Right renal cortex interstitium (tissue), 3 donors: ENCODE data around the gene PRCP. TPM values are rescaled to one million over a fixed set of nuclear protein-coding genes. Genes with fewer than 3 reads are reported as not detected.

ENCODE experiments used
- DNase-seq, 3 donors: peaks; one replicate each; pipeline ENCODE4 v3.0.0-alpha.2; 2013; ENCODE audit warnings: low read depth in 3 of 3, low spot score in 2 of 3
- polyA plus RNA-seq, 3 donors: library from polyadenylated mRNA; unstranded; fragments of 120-200 nt; gene quantifications; one replicate each; pipeline ENCODE4 v1.2.1, GENCODE V29; 2013; ENCODE audit not compliant: insufficient read length in 3 of 3

The PRCP gene
- polyA plus RNA-seq, 3 donors = 301 to 310 (median 307) TPM

DNA sequence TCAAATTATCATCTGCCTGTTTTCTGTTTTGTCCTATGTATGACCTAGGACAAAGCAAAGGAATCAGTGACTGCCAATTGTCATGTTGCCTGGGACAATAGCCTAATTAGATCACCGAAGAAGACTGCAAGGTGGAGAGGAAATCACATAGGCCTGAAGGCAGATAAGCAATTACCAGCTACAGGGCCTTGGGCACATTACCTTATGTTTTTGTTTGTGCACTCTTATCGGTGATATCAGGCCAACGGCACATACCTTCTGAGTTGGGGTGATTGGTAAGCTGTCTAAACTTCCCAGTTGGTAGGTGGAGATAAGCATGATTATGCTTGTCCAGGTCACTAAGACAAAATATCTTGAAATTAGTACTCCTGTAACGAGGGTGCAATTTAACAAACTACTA lies 108.5 kb downstream of the PRCP start:
- DNase-seq = no peak

DNA sequence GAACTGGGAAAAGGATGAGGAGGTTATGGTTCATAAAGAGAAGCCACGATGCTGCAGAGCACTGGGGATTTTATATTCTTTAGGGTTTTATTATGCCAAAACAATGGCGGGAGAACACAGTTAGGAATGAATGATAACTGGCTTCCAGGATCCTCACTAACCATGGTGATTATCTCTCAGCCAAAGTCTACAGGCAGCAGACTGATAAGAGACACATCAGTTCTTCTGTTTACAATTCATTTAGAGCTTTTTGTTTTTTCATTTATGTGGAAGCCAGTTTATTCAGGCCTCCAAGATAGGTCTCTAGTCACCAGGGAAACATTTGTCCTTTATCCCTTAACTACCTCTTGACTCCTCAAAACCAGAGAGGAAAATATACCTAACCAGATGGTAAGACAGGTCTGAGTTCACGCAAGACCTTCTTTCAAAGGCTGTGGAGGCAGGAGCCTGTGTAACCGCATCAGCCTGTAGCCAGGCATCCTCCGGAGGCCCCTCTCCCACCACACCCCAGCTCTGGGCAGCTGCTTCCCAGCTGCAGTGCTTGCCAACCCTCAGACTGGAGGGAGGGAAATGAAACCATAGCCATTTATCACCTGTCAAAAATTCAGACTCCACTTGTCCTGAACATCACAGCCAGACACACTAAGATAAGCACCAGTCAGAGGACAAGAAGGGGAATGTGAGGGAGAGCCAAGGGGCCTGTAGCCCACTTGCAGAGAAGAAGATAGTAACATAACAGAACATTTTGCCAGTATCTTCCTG lies 109.3 kb downstream of the PRCP start:
- DNase-seq = no peak

DNA sequence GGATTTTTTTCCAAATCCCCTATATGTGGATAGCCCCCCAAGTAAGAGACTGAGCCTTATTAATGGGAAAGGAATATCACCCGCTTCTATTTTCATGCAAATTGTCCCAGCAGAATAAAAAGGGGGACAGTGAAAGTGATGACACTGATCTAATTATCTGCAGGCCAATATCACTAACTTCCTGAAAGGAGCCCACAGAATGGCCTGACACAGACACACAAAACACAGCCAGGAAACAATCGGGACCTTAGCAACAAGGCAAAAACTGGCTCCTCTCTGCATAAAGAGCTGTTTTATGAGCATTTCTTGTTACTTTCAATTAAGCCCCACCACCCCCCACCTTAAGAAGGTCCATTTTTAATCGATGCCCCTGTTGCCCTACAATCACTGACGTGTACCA lies 112.2 kb downstream of the PRCP start:
- no peak for DNase-seq

DNA sequence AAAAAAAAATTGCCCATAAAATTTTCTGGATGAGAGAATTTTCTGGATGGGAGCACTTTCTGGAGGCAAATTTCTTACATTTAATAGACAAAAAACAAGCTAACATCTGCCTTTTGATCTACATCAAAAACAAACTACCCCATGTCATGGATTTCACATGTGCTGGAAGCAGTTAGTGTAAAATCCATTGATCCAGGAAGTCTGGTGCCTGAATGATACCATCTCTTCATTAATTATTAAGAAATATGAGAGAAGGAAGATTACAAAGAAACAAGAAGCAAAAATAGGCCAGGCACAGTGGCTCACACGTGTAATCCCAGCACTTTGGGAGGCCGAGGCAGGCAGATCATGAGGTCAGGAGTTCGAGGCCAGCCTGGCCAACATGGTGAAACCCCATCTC lies 113.4 kb downstream of the PRCP start:
- no peak for DNase-seq

DNA sequence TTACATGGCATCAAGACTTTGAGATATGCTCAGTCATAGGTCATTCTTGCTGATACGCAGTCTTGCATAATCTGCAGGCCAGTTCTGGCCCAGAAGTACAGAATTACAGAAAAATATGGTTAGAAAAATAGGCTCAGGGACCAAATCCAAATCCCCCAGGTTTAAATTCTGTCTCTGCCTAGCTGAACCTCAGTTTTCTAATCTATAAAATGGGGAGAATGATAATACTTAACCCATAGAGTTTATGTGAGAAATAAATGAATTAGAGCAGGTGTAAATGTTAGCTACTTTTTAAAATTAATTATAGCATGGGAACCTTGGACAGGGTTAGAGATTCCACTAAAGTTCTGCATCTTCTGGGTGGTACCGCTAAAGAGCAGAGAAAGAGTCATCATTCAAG lies 114.2 kb downstream of the PRCP start:
- DNase-seq = no peak

DNA sequence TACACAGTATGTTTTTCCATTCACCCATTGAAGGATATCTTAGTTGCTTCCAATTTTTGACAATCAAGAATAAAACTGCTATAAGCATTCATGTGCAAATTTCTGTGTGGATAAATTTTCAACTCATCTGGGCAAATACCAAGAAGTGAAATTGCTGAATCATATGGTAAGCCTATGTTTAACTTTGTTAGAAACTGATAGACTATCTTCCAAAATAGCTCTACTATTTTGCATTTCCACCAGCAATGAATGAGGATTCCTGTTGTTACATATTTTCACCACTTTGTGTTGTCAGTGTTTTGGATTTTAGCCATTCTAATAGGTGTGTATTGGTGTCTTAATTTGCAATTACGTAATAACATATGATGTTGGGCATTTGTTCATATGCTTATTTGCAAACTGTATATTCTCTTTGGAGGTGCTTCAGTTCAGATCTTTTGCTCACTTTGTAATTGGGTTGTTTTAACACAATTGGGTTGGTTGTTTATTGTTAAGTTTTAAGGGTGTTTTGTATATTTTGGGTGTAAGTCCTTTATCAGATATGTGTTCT lies 117.3 kb downstream of the PRCP start:
- no peak for DNase-seq

DNA sequence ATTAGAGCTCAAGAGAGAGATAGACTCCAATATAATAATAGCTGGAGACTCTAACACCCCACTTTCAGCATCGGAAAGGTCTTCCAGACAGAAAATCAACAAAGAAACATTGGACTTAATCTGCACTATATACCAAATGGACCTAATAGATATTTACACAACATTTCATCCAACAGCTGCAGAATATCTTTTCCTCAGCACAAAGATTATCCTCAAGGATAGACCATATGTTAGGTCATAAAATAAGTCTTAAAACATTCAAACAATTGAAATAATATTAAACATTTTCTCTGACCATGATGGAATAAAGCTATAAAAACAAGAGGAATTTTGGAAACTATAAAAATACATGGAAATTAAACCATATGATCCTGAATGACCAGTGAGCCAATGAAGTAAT lies 121.5 kb downstream of the PRCP start:
- peak in 2 of 3 donors; percentile 16 to 33 for DNase-seq

DNA sequence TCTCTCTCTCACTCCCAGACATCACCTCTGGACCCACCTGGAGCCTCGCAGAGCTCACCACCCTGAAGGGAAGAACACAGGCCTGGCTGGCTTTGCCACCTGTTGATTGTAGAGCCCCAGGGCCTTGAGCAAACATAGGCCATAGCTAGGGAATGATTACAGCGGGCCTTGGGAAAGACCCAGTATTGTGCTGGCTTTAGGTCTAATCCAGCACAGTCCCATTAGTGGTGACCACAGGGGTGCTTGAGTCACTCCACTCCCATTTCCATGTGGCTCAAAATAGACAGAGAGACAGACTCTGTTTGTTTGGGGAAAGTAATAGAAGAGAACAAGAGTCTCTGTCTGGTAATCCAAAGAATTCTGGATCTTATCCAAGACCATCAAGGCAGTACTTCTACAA lies 123.9 kb downstream of the PRCP start:
- no peak for DNase-seq

DNA sequence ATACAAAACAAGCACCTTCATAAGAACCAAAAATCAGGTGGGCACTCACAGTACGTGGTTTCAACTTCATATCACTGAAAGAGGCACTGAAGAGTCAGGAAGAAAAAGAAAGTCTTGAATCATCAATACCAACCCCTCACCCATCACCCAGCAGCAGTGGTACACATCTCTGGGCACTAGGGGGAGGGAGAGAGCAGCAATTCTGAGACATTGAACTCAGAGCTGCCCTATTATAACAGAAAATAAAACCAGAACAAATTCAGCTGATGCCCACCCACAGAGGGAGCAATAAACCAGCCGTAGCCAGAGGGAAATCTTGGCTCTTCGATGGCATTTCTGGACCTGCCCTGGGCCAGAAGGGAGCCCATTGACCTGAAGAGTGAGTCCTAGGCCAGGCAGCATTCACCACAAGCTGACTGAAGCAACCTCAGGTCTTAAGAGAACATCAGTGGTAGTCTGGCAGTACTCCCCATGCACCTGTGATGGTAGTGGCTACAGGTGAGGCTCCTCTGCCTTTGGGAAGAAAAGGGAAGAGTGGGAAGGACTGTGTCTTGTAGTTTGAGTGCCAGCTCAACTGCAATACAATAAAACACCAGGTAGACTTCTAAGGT lies 124.4 kb downstream of the PRCP start:
- DNase-seq = no peak

DNA sequence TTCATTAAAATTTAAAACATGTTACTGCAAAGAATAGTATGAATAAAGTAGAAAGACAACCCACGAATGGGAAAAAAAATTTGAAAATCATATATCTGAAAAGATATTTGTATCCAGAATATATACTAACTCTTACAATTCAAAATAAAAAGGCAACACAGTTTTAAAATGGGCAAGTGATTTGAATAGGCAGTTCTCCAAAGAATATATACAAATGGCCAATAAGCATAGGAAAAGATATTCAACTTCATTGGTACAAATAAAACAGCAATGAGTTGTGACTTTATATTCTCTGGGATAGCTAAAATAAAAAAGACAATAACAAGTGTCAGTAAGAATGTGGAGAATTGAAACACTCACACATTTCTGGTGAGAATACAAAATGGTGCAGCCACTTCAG lies 125.0 kb downstream of the PRCP start:
- no peak for DNase-seq

Other genes with a start within 250 kb of the PRCP start
- 1 to 10 TPM; 2.3 to 2.8 (median 2.4) TPM for gene FAM181B, start 166.6 kb downstream of the PRCP start, polyA plus RNA-seq
- gene DDIAS, start 1.3 kb upstream of the PRCP start, polyA plus RNA-seq = 1 to 10 TPM; 6.9 to 7.5 (median 7.1) TPM
- gene RAB30, start 171.5 kb upstream of the PRCP start, polyA plus RNA-seq = 1 to 10 TPM; 8.3 to 8.6 (median 8.4) TPM